ENCODE data around the gene VASN.
A peak's percentile ranks its signal among the peaks of the same experiment; 100 is the strongest.
"Not testable (repeated sequence)": the region's sequence is repeated elsewhere in the genome, so short reads cannot be mapped to it uniquely, and the experiment has no call there.

VASN gene

DNA sequence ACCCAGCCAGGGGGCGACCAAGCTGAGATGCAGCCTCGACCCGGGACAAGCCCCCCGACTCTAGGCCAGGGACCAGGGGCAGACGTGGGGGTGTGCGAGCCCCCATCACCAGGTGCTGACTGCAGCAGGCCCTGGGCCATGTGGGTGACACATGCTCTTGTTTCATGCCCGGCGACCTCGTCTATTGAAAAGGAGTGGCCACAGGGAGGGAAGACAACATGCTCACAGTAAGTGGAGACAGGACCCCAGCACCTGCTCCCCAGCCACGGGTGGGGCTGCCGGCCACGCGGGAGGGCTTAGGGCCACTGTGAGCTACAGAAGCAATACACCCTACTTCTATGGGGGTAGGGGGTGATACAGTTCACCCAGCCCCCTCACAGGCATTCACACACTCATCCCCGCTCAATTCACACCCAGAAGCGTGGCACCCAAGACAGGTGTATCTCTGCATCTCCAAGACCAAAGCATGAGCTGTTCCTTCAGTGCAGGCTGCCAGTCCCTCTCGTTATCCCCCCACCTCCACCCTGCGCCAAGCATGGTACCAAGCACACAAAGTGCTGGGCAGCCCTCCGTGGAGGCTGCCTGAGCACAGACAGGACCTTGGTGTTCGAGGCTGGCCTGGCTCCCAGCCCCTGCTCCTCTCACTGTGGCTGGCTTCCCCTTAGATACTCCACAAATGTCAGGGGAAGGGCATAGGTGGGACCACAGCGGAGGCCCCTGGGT is 13.6 kb downstream of the VASN start:
- DNase-seq (ENCODE audit: low spot score) = no peak

DNA sequence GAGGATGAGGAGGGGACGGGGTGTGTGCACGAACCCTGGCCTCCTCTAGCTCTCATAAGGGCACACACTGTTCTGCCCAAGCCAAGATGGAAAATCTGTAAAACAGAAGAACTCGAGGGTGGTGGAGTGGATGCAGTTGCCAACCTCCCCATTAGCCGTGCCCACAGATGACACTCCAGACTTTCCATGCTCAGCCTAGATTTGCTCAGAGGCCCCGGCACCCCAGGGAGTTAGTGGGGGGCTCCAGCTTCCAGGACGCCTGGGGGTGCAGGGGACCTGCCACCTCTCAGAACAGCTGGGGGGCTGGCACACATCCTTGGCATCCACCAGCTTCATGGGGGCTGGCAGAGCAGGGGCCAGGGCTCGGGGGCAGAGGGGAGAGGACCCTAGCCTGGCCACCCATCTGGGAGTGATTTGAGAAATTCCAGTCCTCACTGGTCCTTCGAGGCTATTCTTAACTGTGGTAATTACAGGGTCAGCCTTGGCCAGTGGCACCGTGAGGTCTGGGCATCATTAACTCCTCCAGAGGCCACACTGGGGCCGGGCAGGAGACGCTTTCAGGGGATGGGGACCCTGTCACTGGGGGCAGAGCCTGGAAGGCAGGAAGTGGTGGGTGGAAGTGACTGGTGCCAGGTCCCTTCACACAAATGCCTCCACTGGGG is 14.3 kb downstream of the VASN start:
- no peak for DNase-seq (ENCODE audit: low spot score)

DNA sequence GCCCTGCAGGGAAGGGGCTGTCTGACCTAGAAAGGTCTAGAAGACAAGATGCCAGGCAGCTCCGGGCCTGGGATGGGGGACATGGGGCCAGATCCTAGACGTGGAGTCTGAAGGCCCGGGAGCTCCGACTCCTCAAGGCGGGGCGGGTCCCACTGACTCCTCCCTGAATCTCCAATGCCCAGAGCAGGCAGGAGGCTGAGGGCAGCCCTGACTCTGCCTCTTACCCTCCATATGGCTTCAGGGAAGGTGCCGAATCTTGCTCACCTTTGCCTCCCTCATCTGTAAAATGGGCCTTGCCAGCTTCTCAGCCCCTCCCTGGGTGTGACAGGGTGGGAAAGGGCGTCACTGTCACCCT is 14.8 kb downstream of the VASN start:
- DNase-seq (ENCODE audit: low spot score) = no peak

DNA sequence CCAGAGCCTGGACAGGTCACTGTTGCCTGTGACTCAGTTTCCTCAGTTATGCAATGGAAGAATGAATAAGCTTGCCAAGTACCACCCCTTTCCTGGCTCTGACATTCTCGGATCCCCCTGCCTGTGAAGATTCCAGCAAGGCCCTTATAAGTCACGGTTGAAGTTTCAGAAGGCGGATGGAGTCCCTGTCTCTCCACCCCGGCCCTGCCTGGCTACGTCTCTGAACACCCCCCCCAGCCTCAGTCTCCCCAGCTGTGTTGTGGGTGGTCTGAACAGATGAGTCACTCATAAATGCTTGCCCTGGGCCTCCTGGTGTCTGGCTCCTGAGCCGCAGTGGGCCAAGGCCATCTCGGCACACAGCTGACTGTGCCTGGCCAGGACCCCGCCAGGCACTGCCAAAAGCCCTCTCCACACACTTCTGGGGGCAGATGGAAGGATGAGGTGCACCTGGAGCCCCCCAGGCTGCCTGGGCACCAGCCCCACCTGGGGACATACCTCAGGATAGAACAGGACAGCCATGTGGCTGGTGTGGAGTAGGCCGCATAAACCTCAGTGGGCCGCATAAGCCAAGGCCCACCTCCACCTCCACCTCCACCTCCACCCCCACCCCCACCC is 15.4 kb downstream of the VASN start:
- no peak for DNase-seq (ENCODE audit: low spot score)

DNA sequence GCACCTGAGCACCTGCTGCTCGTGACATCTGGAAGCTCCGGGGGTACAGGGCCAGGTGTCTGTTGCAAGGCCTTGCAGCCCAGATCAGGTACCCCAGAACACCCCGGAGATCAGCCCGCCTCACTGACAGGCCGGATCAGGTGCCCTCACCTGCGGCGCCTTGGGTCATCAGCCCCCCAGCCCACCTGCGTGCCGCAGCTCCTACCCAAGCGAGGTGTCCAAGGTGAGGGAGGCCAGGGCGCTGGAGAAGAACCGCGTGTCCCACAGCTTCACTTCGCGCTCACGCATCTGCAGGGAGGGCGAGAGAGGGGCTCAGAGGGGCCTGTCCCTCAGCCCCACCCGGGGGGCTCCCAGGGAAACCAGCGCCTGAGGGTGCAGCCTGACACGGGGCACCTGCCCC is 16.1 kb downstream of the VASN start:
- no peak for DNase-seq (ENCODE audit: low spot score)

DNA sequence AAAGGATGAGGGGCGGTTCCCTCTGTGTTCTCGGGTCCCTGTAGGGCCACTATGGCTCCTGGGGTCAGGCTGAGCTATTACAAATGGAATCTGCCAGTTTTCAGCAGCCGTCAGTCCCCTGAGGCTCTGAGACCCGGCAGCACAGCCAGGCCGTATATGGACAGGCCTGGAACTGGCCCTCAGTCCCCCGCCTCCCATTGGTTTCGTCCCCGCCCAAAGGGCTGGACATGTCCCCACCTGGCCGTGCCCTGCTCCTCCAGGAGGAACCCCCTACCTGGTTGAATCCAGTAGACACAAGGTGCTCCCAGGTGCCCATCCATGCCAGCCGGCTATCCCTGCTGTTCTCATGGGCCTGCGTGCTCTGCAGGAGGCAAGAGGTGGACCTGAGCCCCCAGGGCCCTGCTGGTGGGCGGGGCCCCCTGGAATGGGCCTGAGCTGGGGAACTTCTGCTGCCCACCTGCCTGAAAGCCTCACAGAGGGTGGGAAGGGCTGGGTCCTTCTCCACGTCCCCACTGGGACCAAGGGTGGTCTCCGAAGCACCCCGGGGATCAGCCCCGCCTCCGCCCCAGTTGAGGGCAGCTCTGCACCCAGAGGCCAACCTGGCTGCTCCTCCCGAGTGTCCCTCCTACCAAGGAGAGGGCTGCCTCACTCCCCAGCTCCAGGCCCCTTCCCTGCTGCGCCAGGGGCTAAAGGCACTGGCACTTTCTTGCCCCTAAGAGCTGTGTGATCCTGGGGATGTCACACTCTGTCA is 16.8 kb downstream of the VASN start:
- DNase-seq (ENCODE audit: low spot score) = no peak

DNA sequence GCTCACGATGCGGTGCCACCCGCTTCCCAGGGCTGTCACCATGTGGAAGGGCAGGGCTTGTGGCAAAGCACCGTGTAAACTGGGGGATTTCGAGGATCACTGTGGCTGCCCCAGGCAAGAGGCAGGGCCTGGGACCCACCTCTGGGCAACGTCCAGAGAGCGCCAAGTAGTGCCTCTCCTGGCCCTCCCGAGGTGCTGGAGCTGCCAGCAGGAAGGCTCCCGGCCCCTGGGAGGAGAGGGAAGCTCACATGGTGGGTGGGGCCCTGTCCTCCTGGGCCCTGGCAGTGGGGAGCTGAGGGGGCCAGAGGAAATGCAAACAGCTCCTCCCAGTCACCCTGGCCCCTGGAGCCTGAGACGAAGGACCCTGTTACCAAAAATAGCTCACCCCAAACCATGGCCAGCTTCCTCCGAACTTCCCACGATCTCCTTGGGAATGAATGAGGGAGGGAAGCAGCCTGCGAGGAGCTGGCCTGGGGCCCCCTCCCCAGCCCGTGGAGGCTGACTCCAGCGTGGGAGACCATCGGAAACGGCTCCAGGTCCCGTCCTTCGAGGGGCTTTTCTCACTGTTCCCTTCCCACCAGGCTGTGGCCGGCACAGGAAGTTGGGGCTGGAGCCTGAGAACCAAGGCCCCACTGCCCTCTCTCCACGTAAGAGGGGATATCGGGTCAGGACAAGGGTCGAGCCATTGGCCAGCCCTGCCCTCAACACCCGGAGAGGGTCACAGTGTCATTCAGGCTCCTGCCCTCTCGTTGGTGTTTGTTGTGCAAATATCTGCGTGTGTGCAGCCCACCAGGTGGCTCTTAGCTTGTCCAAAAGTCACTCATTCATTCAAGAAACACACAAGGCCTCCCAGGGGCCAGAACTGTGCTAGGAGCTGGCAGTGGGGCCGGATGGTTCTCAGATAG is 17.7 kb downstream of the VASN start:
- DNase-seq (ENCODE audit: low spot score) = no peak

DNA sequence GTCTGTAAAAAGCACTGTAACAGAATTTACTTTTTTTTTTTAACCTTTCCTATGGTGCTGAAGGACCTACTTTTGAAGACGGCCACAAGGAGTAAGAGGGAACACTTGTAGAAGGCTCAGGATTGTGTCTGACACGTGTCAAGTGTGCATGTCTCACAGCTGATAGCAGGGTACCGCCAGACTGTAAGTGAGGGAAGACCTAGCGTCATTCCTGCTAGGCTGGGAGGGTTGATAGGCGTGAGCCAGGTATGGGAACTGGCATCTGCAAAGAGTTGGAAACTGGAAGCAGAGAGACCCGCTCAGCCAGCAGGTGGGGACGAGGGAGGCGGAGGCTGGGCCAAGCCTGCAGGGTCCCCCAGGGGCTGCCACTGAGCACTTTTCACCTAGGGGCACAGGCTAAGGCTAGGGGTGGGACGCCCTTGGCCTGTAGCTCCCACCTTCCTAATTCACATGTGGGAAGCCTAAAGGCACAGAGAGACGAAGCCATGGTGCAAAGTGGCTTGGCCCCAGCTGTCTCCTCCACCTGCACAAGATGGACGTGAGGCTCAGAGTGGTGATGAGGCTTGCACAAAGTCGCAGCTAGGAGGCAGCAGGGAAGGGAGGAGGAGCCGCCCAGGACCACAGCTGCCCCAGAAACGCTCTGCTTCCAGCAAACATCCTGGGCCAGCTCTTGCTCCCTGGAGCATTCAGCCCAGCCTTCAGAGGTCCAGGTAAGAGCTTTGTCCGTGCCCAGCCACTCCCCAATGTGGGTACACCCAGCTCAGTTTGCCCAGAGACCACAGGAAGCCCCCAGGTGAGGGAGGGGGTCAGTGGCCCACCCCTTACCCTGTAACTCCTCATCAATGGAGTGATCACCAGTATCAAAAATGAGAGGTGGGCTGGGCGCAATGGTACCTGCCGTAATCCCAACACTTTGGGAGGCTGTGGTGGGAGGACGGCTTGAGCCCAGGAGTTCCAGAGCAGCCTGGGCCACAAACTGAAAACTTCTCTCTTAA is 18.9 kb downstream of the VASN start:
- DNase-seq (ENCODE audit: low spot score) = no peak

DNA sequence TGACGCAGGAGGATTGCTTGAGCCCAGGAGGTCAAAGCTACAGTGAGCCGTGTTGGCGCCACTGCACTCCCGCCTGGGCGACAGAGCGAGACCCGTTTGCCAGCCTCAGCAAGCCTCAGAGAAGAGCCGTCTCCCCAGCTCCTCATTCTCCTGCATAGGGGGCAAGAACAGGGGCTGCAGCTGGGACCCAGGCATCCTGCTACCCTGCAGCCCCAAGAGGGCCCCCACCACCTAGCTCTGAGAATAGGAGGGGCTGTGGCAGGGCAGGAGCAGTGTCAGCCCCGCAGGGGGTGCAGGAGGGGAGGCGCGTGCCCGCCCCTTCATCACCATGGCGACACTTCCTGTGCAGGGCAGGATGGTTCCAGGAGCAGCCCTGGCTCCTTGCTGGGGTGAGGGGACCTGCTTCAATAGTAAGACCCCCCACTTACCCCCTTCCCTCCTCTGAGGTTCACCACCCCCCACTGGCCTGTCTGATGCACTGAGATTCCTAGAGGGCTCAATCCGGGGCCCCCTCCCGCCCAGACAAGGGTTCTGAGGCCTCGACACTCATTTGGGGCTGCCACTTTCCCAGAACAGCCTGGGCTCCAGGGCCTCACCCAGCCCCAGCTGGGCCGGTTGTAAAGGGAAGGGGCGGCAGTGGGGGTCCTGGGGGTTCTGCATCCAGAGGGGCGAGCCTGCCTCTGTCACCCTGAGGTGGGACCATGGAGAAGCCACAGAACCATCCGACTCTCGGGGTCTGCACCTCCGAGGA is 20.2 kb downstream of the VASN start:
- DNase-seq (ENCODE audit: low spot score) = no peak

DNA sequence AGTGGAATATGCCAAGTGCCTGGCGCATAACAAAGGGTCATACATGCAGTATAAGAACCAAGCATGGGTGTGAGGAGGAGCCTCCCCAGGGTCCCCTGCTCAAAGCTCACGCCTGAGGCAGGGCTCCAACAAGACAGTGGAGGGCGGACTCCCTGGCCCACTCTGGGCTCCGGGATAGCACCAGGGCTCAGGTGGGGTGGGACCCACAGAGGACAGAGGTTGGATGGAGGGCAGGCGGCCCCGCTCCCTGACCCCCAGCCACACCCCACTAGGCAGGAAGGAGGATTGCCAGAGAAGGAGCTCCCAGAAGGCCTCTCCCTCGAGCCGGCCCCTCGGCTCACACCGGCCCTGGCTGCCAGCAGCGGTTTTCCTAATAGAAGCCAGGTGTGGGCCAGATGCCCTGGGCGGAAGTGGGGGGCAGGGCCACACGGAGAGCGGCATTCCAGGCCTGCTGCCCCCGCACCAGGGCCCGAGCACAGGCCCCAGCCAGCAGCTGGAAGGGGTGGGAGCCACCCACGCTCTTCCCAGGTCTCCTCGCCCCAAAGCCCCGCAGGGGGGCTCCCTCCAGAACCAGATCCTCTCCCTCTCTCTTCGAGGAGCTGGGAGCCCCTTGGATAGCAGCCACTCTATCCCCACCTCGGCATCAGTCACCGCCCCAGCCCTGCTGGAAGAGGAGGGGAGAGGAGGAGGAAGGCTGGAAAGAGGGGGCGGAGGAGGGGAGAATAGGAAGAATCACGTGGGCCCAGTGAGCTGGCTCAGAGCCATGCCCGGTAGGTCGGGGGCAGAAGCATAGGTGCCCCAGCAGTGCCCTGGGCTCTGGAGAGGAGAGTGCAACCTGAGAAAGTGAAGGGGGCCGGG is 21.0 kb downstream of the VASN start:
- DNase-seq (ENCODE audit: low spot score) = no peak

DNA sequence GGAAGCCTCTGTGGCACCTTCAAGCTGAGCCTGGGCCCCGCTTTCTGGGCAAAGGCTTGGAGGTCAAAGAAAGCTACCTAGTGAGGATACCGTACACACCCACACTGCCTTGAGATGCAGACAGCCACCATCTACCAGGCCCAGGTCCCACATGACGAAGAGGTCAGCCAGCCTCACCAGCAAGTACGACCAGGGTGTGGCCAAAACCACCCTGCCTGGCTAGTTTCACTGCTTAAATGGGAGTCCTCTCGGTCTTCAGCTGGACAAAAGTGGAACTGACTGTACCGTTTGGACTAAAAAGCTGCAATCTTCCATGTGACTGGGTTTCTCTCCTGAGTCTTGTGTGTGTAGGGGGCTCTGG is 21.6 kb downstream of the VASN start:
- DNase-seq (ENCODE audit: low spot score) = no peak

DNA sequence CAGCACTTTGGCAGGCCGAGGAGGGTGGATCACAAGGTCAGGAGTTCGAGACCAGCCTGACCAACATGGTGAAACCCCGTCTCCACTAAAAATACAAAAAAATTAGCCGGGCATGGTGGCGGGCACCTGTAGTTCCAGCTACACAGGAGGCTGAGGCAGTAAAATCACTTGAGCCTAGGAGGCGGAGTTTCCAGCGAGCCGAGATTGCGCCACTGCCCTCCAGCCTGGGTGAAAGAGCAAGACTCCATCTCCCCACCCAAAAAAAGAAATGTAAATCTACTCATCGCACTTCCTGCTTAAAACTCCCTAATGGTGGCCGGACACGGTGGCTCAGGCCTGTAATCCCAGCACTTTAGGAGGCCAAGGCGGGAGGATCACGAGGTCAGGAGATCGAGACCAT is 22.2 kb downstream of the VASN start:
- not testable (repeated sequence) for DNase-seq (ENCODE audit: low spot score)

DNA sequence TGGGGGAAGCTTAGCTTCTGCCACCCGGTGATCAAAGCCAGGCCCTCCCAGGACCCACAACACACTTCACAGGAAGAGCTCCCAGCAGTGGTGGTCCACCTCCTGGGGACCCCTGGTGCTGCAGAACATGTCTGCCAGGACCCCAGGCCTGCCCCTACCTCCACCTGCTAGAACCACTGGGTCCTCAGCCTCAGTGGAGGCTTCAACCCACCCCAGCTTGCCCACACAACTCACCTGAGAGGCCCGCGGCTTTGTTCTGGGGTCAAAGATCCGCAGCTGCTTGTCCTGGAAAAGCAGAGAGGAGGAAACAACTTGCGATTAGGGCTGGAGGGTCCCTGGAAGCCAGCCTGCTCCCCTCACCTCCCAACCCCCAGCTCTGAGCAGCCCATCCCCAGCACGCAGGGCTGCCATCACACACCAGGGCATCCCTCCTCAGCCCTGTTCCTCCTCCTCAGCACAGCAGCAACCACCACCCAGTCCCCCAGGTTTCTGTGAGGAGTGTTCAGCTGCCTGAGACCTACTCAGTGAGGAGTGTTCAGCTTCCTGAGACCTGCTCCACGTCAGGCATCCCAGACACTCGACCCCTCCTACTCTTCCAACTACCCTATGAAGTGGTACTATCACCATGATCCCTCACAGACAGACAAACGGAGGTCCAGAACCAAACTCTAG is 23.5 kb downstream of the VASN start:
- DNase-seq (ENCODE audit: low spot score) = no peak

DNA sequence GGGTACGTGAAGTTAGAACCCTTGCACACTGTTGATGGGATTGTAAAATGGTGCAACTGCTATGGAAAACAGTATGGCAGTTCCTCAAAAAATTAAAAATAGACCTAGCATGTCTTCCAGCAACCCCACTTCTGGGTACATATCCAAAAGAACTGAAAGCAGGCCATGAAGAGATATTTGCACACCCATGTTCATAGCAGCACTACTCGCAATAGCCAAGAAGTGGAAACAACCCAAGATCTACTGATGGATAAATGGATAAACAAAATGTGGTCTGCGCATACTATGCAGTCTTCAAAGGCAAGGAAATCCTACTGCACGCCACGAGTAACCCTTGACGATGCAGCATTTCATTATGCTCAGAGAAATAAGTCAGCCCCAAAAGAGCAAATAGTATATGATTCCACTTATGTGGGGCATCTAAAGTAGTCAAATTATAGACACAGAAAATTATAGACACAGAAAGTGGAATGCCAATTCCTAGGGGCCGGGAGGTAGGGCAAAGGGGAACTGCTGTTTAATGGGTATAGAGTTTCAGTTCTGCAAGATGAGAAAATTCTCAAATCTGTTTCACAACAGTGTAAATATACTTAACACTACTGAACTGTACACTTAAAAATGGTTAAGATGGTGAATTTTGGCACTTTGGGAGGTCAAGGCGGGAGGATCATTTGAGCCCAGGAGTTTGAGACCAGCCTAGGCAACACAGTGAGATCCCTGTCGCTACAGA is 27.5 kb downstream of the VASN start:
- DNase-seq (ENCODE audit: low spot score) = no peak

DNA sequence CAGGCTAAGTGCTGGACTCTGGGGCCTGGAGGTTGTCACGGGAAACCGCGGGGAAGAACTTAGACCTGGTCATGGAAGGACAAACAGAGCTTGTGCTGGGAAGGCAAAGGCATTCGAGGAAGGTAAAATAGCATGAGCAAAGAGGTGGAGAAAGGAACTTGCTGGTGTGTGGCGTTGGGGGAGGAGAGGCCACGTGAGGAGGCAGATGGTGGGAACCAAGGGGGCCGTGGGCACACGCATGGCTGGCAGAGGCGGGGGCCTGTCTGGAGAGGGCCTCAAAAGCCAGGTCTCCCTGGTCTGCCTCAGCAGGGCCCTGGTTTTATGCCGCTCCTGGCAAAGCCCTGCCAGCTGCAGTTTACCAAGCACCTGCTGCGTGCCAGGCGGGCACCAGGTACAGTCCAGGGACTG is 29.4 kb downstream of the VASN start:
- no peak for DNase-seq (ENCODE audit: low spot score)

DNA sequence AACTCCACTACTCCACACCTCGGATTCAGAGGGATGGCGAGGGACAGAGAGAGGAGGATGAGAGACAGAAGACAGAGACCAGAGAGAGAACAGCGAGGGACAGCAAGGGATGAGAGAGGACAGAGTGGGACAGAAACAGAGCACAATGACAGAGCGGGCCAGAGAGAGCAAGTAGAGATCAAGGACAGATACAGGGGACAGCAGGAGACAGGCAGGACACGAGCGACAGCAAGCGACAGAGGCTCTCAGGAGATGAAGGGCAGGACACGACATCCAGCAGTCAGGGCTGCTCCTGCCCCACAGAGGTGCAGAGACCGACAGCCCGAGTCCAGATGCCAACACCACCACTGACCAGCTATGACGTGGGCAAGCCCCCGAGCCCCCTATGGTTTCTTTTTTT is 29.9 kb downstream of the VASN start:
- DNase-seq (ENCODE audit: low spot score) = no peak

DNA sequence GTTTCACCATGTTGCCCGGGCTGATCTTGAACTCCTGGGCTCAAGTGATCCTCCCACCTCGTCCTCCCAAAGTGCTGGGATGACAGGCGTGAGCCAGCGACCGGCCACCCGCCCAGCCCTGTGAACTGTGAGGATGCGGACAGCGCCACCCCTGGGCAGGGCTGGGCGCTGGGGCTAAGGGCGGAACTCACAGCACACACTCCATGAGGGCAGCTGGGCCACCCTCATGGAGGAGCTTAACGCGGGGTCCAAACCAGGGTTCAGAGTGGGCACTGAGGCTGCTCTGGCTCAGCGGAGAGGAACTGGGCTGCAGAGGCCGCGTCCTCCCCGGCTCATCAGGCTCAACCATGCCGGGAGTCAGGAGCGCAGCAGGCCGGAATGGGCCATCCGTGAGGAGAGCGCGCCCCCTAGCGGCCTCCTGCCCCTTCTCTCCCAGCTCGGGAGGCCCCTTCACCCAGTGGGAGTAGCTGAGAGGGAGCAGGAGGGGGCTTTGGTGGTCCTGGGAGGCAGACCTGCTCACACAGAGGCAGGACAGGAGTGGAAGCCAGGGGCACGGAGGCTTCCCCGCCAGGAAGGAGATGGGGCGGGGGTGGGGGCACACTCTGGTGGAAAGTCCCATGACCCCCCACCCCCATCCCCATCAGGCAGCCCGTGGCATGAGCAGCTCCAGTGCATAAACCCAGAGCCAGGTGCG is 30.9 kb downstream of the VASN start:
- DNase-seq (ENCODE audit: low spot score) = peak; percentile 69
